HG03565 (cell line): Measurements from ENCODE around the gene TDRD7.

ENCODE experiments used
- ATAC-seq: cut with Tn5 transposase; IDR thresholded peaks from one replicate; pipeline ENCODE4 v1.9.1; 2021; ENCODE audit warnings: mild to moderate bottlenecking, moderate library complexity; ENCODE audit not compliant: unreplicated experiment

TDRD7 gene

GRCh38 chr9:97411789-97412625 lies at the start of gene TDRD7:
TDRD7 (plus strand) TSS chr9:97412096; CDS start chr9:97428466, 16,370 bp downstream.
- peak; percentile 78 for ATAC-seq

- ATAC-seq: no peak
Measured at GRCh38 chr9:97362777-97363545, 48.9 kb upstream of the TDRD7 start.

- ATAC-seq: no peak
Measured at GRCh38 chr9:97363661-97364299, 48.1 kb upstream of the TDRD7 start.

GRCh38 chr9:97364769-97365490 lies 47.0 kb upstream of the TDRD7 start:
- no peak for ATAC-seq

- no peak for ATAC-seq
Measured at GRCh38 chr9:97365634-97366033, 46.3 kb upstream of the TDRD7 start.

GRCh38 chr9:97366476-97366875 lies 45.4 kb upstream of the TDRD7 start:
- no peak for ATAC-seq

- no peak for ATAC-seq
Measured at GRCh38 chr9:97366889-97367288, 45.0 kb upstream of the TDRD7 start.

GRCh38 chr9:97367729-97368128 lies 44.2 kb upstream of the TDRD7 start:
- ATAC-seq: no peak

- no peak for ATAC-seq
Measured at GRCh38 chr9:97368964-97369363, 42.9 kb upstream of the TDRD7 start.

- ATAC-seq: no peak
Measured at GRCh38 chr9:97372580-97372979, 39.3 kb upstream of the TDRD7 start.

- no peak for ATAC-seq
Measured at GRCh38 chr9:97373331-97373730, 38.6 kb upstream of the TDRD7 start.

- no peak for ATAC-seq
Measured at GRCh38 chr9:97374811-97375210, 37.1 kb upstream of the TDRD7 start.

GRCh38 chr9:97376902-97377301 lies 35.0 kb upstream of the TDRD7 start:
- no peak for ATAC-seq

GRCh38 chr9:97382099-97382718 lies 29.7 kb upstream of the TDRD7 start:
- no peak for ATAC-seq

- ATAC-seq: no peak
Measured at GRCh38 chr9:97384406-97385262, 27.3 kb upstream of the TDRD7 start.

- ATAC-seq: no peak
Measured at GRCh38 chr9:97385626-97386264, 26.2 kb upstream of the TDRD7 start.

GRCh38 chr9:97386265-97386633 lies 25.6 kb upstream of the TDRD7 start:
- ATAC-seq: no peak

GRCh38 chr9:97386733-97387503 lies 25.0 kb upstream of the TDRD7 start:
- no peak for ATAC-seq
